Lower leg skin (tissue), 3 donors: ENCODE data around the gene ABCA7.

ENCODE experiments used
- CTCF ChIP-seq, 3 donors: fragments of 450-650 bp; IDR thresholded peaks; one replicate each; pipeline ENCODE4 v1.5.1; 2016; ENCODE audit warnings: antibody characterized with exemption in 3 of 3, mild to moderate bottlenecking in 3 of 3, moderate library complexity in 2 of 3
- POLR2A ChIP-seq, 2 donors: fragments of 450-650 bp; IDR thresholded peaks; one replicate each; pipeline ENCODE4 v1.6.1; 2016 to 2017; ENCODE audit warnings: antibody characterized with exemption in 2 of 2, mild to moderate bottlenecking in 1 of 2, moderate library complexity in 1 of 2

DNA sequence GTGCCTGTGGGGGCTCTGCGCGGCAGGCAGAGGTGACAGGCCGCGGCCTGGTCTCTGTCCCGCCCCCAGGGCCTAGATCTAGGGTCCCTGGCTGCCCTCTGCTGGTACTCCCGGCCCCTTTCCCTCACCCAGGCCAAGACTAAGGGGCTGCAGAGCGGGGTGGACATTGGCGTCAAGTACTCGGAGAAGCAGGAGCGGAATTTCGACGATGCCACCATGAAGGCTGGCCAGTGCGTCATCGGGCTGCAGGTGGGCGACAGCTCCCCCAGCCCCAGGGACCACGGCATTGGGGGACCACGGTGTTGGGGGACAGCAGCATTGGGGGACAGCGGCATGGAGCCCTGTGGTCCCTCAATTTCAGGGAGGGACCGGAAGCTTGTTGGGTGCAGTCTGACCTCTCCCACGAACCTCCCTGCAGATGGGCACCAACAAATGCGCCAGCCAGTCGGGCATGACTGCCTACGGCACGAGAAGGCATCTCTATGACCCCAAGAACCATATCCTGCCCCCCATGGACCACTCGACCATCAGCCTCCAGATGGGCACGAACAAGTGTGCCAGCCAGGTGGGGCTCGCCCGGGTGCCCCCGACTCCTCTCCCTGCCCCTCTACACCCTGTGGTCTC, 3.8 kb upstream of the ABCA7 start:
- TF ChIP-seq CTCF (IDR thresholded peaks at IDR 0.05), result no peak
- TF ChIP-seq POLR2A (IDR thresholded peaks at IDR 0.05), result no peak
